ENCODE data around the gene DDRGK1.
A peak's percentile ranks its signal among the peaks of the same experiment; 100 is the strongest.

The DDRGK1 gene

GRCh38 chr20:3239867-3240775 lies 35.6 kb upstream of the DDRGK1 start:
- ChIA-PET CTCF (interaction anchor here (1.2 kb wide), 1 partner anchor 11 kb away, joined by 4 read pairs; no protein-coding TSS in a partner anchor), POLR2A (interaction anchor here (0.7 to 1.1 kb wide), 3 partner anchors 8 to 79 kb away, joined by 3 to 5 read pairs (median 3); no protein-coding TSS in a partner anchor)
- DNase-seq (ENCODE audit: extremely low spot score), result no peak
- TF ChIP-seq NFRKB (IDR thresholded peaks at IDR 0.05) (no peak), BHLHE40 (IDR thresholded peaks at IDR 0.05; ENCODE audit: borderline replicate concordance) (no peak), L3MBTL2 (conservative IDR thresholded peaks at IDR 0.05) (no peak), ARNT (IDR thresholded peaks at IDR 0.05) (no peak), CTBP1 (IDR thresholded peaks at IDR 0.05; ENCODE audit: borderline replicate concordance) (no peak), FOXK2 (IDR thresholded peaks at IDR 0.05) (no peak), HDGF (IDR thresholded peaks at IDR 0.05; ENCODE audit: borderline replicate concordance) (no peak), TARDBP (IDR thresholded peaks at IDR 0.05) (no peak), PKNOX1 (IDR thresholded peaks at IDR 0.05) (no peak), SUZ12 (IDR thresholded peaks at IDR 0.05) (no peak), ELF4 (IDR thresholded peaks at IDR 0.05) (no peak), ZNF384 (IDR thresholded peaks at IDR 0.05) (no peak), FOXM1 (IDR thresholded peaks at IDR 0.05; ENCODE audit: borderline replicate concordance) (no peak), SP1 (IDR thresholded peaks at IDR 0.05) (no peak), FOXA1 (IDR thresholded peaks at IDR 0.05) (no peak), LEF1 (IDR thresholded peaks at IDR 0.05; ENCODE audit: borderline replicate concordance) (no peak)

GRCh38 chr20:3239026-3239866 lies 34.8 kb upstream of the DDRGK1 start, which contains the start of gene SLC4A11:
Gene SLC4A11 (minus strand): TSS chr20:3239190. CDS start chr20:3239137, 53 bp downstream.
- CTCF ChIA-PET, result interaction anchor here (1.2 kb wide), 1 partner anchor 12 kb away, joined by 4 read pairs; no protein-coding TSS in a partner anchor
- DNase-seq (ENCODE audit: extremely low spot score), result peak; percentile 79
- POLR2A ChIA-PET, result interaction anchor here (0.6 to 1.1 kb wide), 6 partner anchors 9 to 169 kb away, joined by 3 to 5 read pairs (median 3); no protein-coding TSS in a partner anchor
- TF ChIP-seq FOXM1 (IDR thresholded peaks at IDR 0.05; ENCODE audit: borderline replicate concordance) (peak; percentile 90), CTBP1 (IDR thresholded peaks at IDR 0.05; ENCODE audit: borderline replicate concordance) (no peak), LEF1 (IDR thresholded peaks at IDR 0.05; ENCODE audit: borderline replicate concordance) (0 out of 2 replicates have a peak, but pooled peaks have one; percentile 27)

GRCh38 chr20:3238616-3239025 lies 34.1 kb upstream of the DDRGK1 start:
- POLR2A ChIA-PET, result interaction anchor here (0.9 to 1.0 kb wide), 2 partner anchors 25 to 170 kb away, joined by 3 read pairs; no protein-coding TSS in a partner anchor
- CTCF ChIA-PET, result interaction anchor here (1.2 kb wide), 1 partner anchor 12 kb away, joined by 4 read pairs; no protein-coding TSS in a partner anchor
- peak; percentile 51 for DNase-seq (ENCODE audit: extremely low spot score)
- TF ChIP-seq L3MBTL2 (conservative IDR thresholded peaks at IDR 0.05) (no peak), ARNT (IDR thresholded peaks at IDR 0.05) (no peak), BHLHE40 (IDR thresholded peaks at IDR 0.05; ENCODE audit: borderline replicate concordance) (no peak), FOXK2 (IDR thresholded peaks at IDR 0.05) (no peak), ZNF384 (IDR thresholded peaks at IDR 0.05) (no peak), FOXM1 (IDR thresholded peaks at IDR 0.05; ENCODE audit: borderline replicate concordance) (no peak), ELF4 (IDR thresholded peaks at IDR 0.05) (no peak), SUZ12 (IDR thresholded peaks at IDR 0.05) (no peak), FOXA1 (IDR thresholded peaks at IDR 0.05) (no peak), SP1 (IDR thresholded peaks at IDR 0.05) (no peak), CTBP1 (IDR thresholded peaks at IDR 0.05; ENCODE audit: borderline replicate concordance) (no peak), TARDBP (IDR thresholded peaks at IDR 0.05) (no peak)

GRCh38 chr20:3237958-3238615 lies 33.6 kb upstream of the DDRGK1 start:
- no peak for DNase-seq (ENCODE audit: extremely low spot score)
- TF ChIP-seq L3MBTL2 (conservative IDR thresholded peaks at IDR 0.05) (no peak), ZNF384 (IDR thresholded peaks at IDR 0.05) (no peak), BHLHE40 (IDR thresholded peaks at IDR 0.05; ENCODE audit: borderline replicate concordance) (no peak), FOXK2 (IDR thresholded peaks at IDR 0.05) (no peak), SP1 (IDR thresholded peaks at IDR 0.05) (no peak), FOXA1 (IDR thresholded peaks at IDR 0.05) (no peak), TARDBP (IDR thresholded peaks at IDR 0.05) (no peak), NFRKB (IDR thresholded peaks at IDR 0.05) (no peak), ELF4 (IDR thresholded peaks at IDR 0.05) (no peak)
- ChIA-PET CTCF (no interaction called here), POLR2A (no interaction called here)

GRCh38 chr20:3237011-3237957 lies 32.8 kb upstream of the DDRGK1 start:
- DNase-seq (ENCODE audit: extremely low spot score), result no peak
- TF ChIP-seq TARDBP (IDR thresholded peaks at IDR 0.05) (no peak), PKNOX1 (IDR thresholded peaks at IDR 0.05) (no peak)
- POLR2A ChIA-PET, result no interaction called here
- CTCF ChIA-PET, result no interaction called here
